A549 (cell line): ENCODE results near the gene IFI6. TPM values are rescaled to one million over a fixed set of nuclear protein-coding genes. Genes with fewer than 3 reads are reported as not detected.
"Not testable (repeated sequence)": the region's sequence is repeated elsewhere in the genome, so short reads cannot be mapped to it uniquely, and the experiment has no call there.

Experiments used
- ATAC-seq, 2 experiments: fragments of 200-7000 bp in 1 of 2; fragments of >200 bp in 1 of 2; cut with Nextera tagmentation in 1 of 2; cut with Tn5 transposase in 1 of 2; 3 replicates each; pipeline versions ENCODE4 v1.8.0 to v1.9.1; 2018 to 2020; ENCODE audit warnings: mild to moderate bottlenecking in 1 of 2, moderate library complexity in 1 of 2
- CTCF ChIA-PET: fragments of 300-600 bp; sonication (Branson Sonifier 250); formaldehyde crosslinking; extraction: SDS; loops from one replicate; lab custom pipeline; 2021; ENCODE audit warnings: antibody characterized with exemption, inconsistent platforms; lab: Yijun Ruan, JAX
- POLR2A ChIA-PET: fragments of 350-600 bp; formaldehyde crosslinking; extraction: SDS; loops from one replicate; lab custom pipeline; 2021; ENCODE audit warnings: antibody characterized with exemption, inconsistent platforms; lab: Yijun Ruan, JAX
- DNase-seq, 2 experiments: peaks; one replicate each; pipeline versions ENCODE4 v3.0.0 to v3.0.0-alpha.2; 2011 to 2016; ENCODE audit warnings: low read depth in 1 of 2, low spot score in 1 of 2
- FAIRE-seq: peaks from 2 replicates; lab custom pipeline; 2011; peaks lifted over from hg19 to GRCh38; lab: Jason Lieb, UNC
- H3K27ac ChIP-seq, 2 experiments: fragments of >200 bp; sonication (Bioruptor Twin); formaldehyde crosslinking; 3 replicates each; pipeline ENCODE4 v1.5.1; 2016 to 2017
- H3K4me1 ChIP-seq: fragments of >200 bp; sonication (Bioruptor Twin); formaldehyde crosslinking; 3 replicates; pipeline ENCODE4 v1.6.1; 2016
- H3K4me2 ChIP-seq: fragments of >200 bp; sonication (Bioruptor Twin); formaldehyde crosslinking; 3 replicates; pipeline ENCODE4 v1.6.1; 2016
- H3K4me3 ChIP-seq: fragments of >200 bp; sonication (Bioruptor Twin); formaldehyde crosslinking; 3 replicates; pipeline ENCODE4 v1.5.1; 2016
- H3K9me3 ChIP-seq: fragments of >200 bp; sonication (Bioruptor Twin); formaldehyde crosslinking; 3 replicates; pipeline ENCODE4 v1.6.1; 2016
- CTCF ChIP-seq: fragments of >200 bp; sonication (Bioruptor Twin); formaldehyde crosslinking; IDR thresholded peaks from 3 replicates; pipeline ENCODE4 v1.5.1; 2016
- ELK1 ChIP-seq: fragments of 150-350 bp; IDR thresholded peaks from 2 replicates; pipeline ENCODE4 v1.6.1; 2014; ENCODE audit warnings: low read depth, mild to moderate bottlenecking, low read length
- ESRRA ChIP-seq: fragments of 150-350 bp; IDR thresholded peaks from 2 replicates; pipeline ENCODE4 v1.6.1; 2014; ENCODE audit warnings: mild to moderate bottlenecking, low read length, borderline replicate concordance
- FOSB ChIP-seq: fragments of 250-450 bp; sonication (Bioruptor Pico); IDR thresholded peaks from 2 replicates; pipeline ENCODE4 v1.5.0; 2020; ENCODE audit warnings: mild to moderate bottlenecking, moderate library complexity
- FOSL2 ChIP-seq, 2 experiments: fragments of 450-650 bp in 1 of 2; fragments of >200 bp in 1 of 2; sonication (Bioruptor Twin) in 1 of 2; formaldehyde crosslinking; IDR thresholded peaks; 2 replicates each; pipeline versions ENCODE4 v1.5.0 to v1.6.1; 2016 to 2020; ENCODE audit warnings: mild to moderate bottlenecking in 1 of 2, moderate library complexity in 1 of 2
- HES2 ChIP-seq: fragments of >200 bp; sonication (Bioruptor Twin); formaldehyde crosslinking; IDR thresholded peaks from 2 replicates; pipeline ENCODE4 v1.6.1; 2016
- HOXB5 ChIP-seq: fragments of 250-450 bp; sonication (Bioruptor Pico); IDR thresholded peaks from 2 replicates; pipeline ENCODE4 v1.5.0; 2020; ENCODE audit warnings: mild to moderate bottlenecking, moderate library complexity
- JUNB ChIP-seq: fragments of >200 bp; sonication (Bioruptor Twin); formaldehyde crosslinking; IDR thresholded peaks from 2 replicates; pipeline ENCODE4 v1.6.1; 2016
- MAFK ChIP-seq: fragments of 450-650 bp; IDR thresholded peaks from 2 replicates; pipeline ENCODE4 v1.6.1; 2014; ENCODE audit not compliant: partially characterized antibody
- MAZ ChIP-seq: fragments of 150-350 bp; IDR thresholded peaks from 2 replicates; pipeline ENCODE4 v1.6.1; 2014; ENCODE audit warnings: antibody characterized with exemption, low read depth, low read length, borderline replicate concordance
- NFE2L2 ChIP-seq: fragments of 150-350 bp; conservative IDR thresholded peaks from 2 replicates; pipeline ENCODE4 v1.6.1; 2014; ENCODE audit warnings: low read length
- NPAS2 ChIP-seq: fragments of 250-450 bp; sonication (Bioruptor Pico); IDR thresholded peaks from 2 replicates; pipeline ENCODE4 v1.8.0; 2022; ENCODE audit warnings: mild to moderate bottlenecking, moderate library complexity, borderline replicate concordance
- PHF8 ChIP-seq: fragments of 200-600 bp; sonication (generic); IDR thresholded peaks from 2 replicates; pipeline ENCODE4 v1.6.1; 2016; ENCODE audit warnings: low read depth, mild to moderate bottlenecking, antibody characterized with exemption, moderate library complexity, borderline replicate concordance
- POLR2A ChIP-seq: IDR thresholded peaks from 2 replicates; pipeline ENCODE4 v1.6.1; 2012; ENCODE audit warnings: mild to moderate bottlenecking, low read length
- RAD21 ChIP-seq, 2 experiments: fragments of >200 bp in 1 of 2; sonication (Bioruptor Twin) in 1 of 2; formaldehyde crosslinking in 1 of 2; IDR thresholded peaks in 1 of 2; conservative IDR thresholded peaks in 1 of 2; 2 replicates in 1 of 2; 3 replicates in 1 of 2; pipeline ENCODE4 v1.6.1; 2012 to 2018; ENCODE audit warnings: inconsistent platforms in 1 of 2
- RCOR1 ChIP-seq: fragments of 150-350 bp; IDR thresholded peaks from 2 replicates; pipeline ENCODE4 v1.6.1; 2014; ENCODE audit warnings: antibody characterized with exemption, low read length, low read depth
- REST ChIP-seq: fragments of 200-600 bp; sonication (generic); IDR thresholded peaks from 2 replicates; pipeline ENCODE4 v1.6.1; 2016; ENCODE audit warnings: antibody characterized with exemption, mild to moderate bottlenecking, moderate library complexity
- USF2 ChIP-seq: fragments of 450-650 bp; IDR thresholded peaks from 2 replicates; pipeline ENCODE4 v1.6.1; 2014; ENCODE audit warnings: antibody characterized with exemption
- ZFP36 ChIP-seq: fragments of 450-650 bp; IDR thresholded peaks from 2 replicates; pipeline ENCODE4 v1.6.1; 2014; ENCODE audit warnings: borderline replicate concordance; ENCODE audit not compliant: partially characterized antibody
- ZSCAN20 ChIP-seq: fragments of 250-450 bp; sonication (Bioruptor Pico); IDR thresholded peaks from 2 replicates; pipeline ENCODE4 v1.8.0; 2022; ENCODE audit warnings: mild to moderate bottlenecking, moderate library complexity
- WGBS: methylation state at CpG from one replicate; pipeline ENCODE4 v1.1.6; 2017; ENCODE audit errors: missing lambda C conversion rate; 5-methylcytosine and 5-hydroxymethylcytosine counted together
- polyA plus RNA-seq, 4 experiments: library from polyadenylated mRNA; depleted of rRNA in 3 of 4; stranded (reverse); fragments of >200 nt; fragmentation: RNase III in 1 of 4; extraction: RNeasy Plus Mini Kit Qiagen cat#74134 plus additional on column Dnase treatment in 1 of 4; gene quantifications; 2 replicates in 3 of 4; 3 replicates in 1 of 4; pipeline ENCODE4 v1.2.3, GENCODE V29; 2011 to 2017

The IFI6 gene
- polyA plus RNA-seq, 2 of the 4 experiments (the other 2 are of a cell fraction), result 6.3 to 8.8 TPM

- no peak for TF ChIP-seq ELK1
- no peak for TF ChIP-seq MAZ
- TF ChIP-seq RCOR1, result no peak
- TF ChIP-seq RAD21 (conservative IDR thresholded peaks at IDR 0.05 in 1 of 2, IDR thresholded peaks at IDR 0.05 in 1 of 2), result no peak
- no peak for TF ChIP-seq NFE2L2
- TF ChIP-seq HOXB5, result no peak
- TF ChIP-seq MAFK, result no peak
- TF ChIP-seq ZSCAN20 (CRISPR knock-in tag), result no peak
- no peak for TF ChIP-seq POLR2A
- no peak for TF ChIP-seq PHF8
- no peak for TF ChIP-seq FOSL2 (IDR thresholded peaks at IDR 0.05)
- no peak for TF ChIP-seq FOSL2 (CRISPR knock-in tag; IDR thresholded peaks at IDR 0.05)
- no peak for TF ChIP-seq FOSB (CRISPR knock-in tag)
- no peak for TF ChIP-seq ESRRA
- TF ChIP-seq ZFP36, result no peak
- no peak for TF ChIP-seq CTCF
- no peak for TF ChIP-seq USF2
- no peak for TF ChIP-seq REST
- no peak for TF ChIP-seq NPAS2 (CRISPR knock-in tag)
- TF ChIP-seq HES2, result no peak
- no peak for TF ChIP-seq JUNB
- no peak for FAIRE-seq
- H3K4me3 ChIP-seq, result no peak overlapping the region
- CTCF ChIA-PET, result interaction anchor here (0.9 to 2.6 kb wide), 4 partner anchors 14 to 41 kb away, joined by 3 to 14 read pairs (median 6); no protein-coding TSS in a partner anchor
- no peaks in the 10 kb centered on the region for H3K4me1 ChIP-seq
- no peaks in the 10 kb centered on the region for H3K9me3 ChIP-seq
- no CpG with 5 or more reads among the region's 3 CpGs for WGBS
- no peak overlapping the region for H3K4me2 ChIP-seq
- DNase-seq, result no peak
- POLR2A ChIA-PET, result no interaction called here
- ATAC-seq, result no peak
- H3K27ac ChIP-seq, result no peak overlapping the region
Observed at GRCh38 chr1:27628712-27629111, 43.3 kb downstream of the IFI6 start.

- H3K4me3 ChIP-seq, DNase-seq, POLR2A ChIA-PET, ATAC-seq, FAIRE-seq, H3K9me3 ChIP-seq, H3K4me1 ChIP-seq, H3K27ac ChIP-seq, H3K4me2 ChIP-seq: not testable (repeated sequence)
- CTCF ChIA-PET, result interaction anchor here (0.9 to 2.6 kb wide), 4 partner anchors 15 to 42 kb away, joined by 3 to 14 read pairs (median 6); no protein-coding TSS in a partner anchor
- WGBS, result 63% methylated on average over 4 of the region's 4 CpGs
Observed at GRCh38 chr1:27627733-27628132, 44.3 kb downstream of the IFI6 start.
